Ecto neural progenitor cell (in vitro differentiated cells): Measurements from ENCODE around the gene PTCSC3.
A peak's percentile ranks its signal among the peaks of the same experiment; 100 is the strongest.
"Not testable (repeated sequence)": the region's sequence is repeated elsewhere in the genome, so short reads cannot be mapped to it uniquely, and the experiment has no call there.

Source experiments
- DNase-seq: peaks from one replicate; pipeline ENCODE4 v3.0.0-alpha.2; 2018; ENCODE audit warnings: low spot score

PTCSC3 gene

GRCh38 chr14:36173161-36173560 lies 3.4 kb downstream of the PTCSC3 start:
- DNase-seq, result no peak

GRCh38 chr14:36171607-36172006 lies 4.9 kb downstream of the PTCSC3 start:
- DNase-seq, result no peak

- no peak for DNase-seq
Measured at GRCh38 chr14:36167431-36167830, 9.1 kb downstream of the PTCSC3 start.

- no peak for DNase-seq
Measured at GRCh38 chr14:36163451-36163850, 13.1 kb downstream of the PTCSC3 start.

- no peak for DNase-seq
Measured at GRCh38 chr14:36162267-36162666, 14.3 kb downstream of the PTCSC3 start.

GRCh38 chr14:36161776-36162175 lies 14.7 kb downstream of the PTCSC3 start:
- no peak for DNase-seq

GRCh38 chr14:36151335-36151734 lies 25.2 kb downstream of the PTCSC3 start:
- DNase-seq, result no peak

GRCh38 chr14:36134038-36134437 lies 42.5 kb downstream of the PTCSC3 start:
- DNase-seq, result no peak

- DNase-seq, result no peak
Measured at GRCh38 chr14:36132826-36133225, 43.7 kb downstream of the PTCSC3 start.

- DNase-seq, result no peak
Measured at GRCh38 chr14:36130186-36130585, 46.3 kb downstream of the PTCSC3 start.

- DNase-seq, result no peak
Measured at GRCh38 chr14:36129181-36129580, 47.3 kb downstream of the PTCSC3 start.

GRCh38 chr14:36113341-36113740 lies 63.2 kb downstream of the PTCSC3 start:
- DNase-seq, result no peak

- DNase-seq, result no peak
Measured at GRCh38 chr14:36111822-36112583, 64.5 kb downstream of the PTCSC3 start.

GRCh38 chr14:36105401-36105800 lies 71.1 kb downstream of the PTCSC3 start:
- peak; percentile 55 for DNase-seq

- not testable (repeated sequence) for DNase-seq
Measured at GRCh38 chr14:36104258-36104657, 72.3 kb downstream of the PTCSC3 start.

GRCh38 chr14:36099619-36100018 lies 76.9 kb downstream of the PTCSC3 start:
- no peak for DNase-seq

- no peak for DNase-seq
Measured at GRCh38 chr14:36097356-36097755, 79.2 kb downstream of the PTCSC3 start.

- no peak for DNase-seq
Measured at GRCh38 chr14:36096090-36096489, 80.4 kb downstream of the PTCSC3 start.

GRCh38 chr14:36094963-36095362 lies 81.6 kb downstream of the PTCSC3 start:
- DNase-seq, result no peak

- DNase-seq, result no peak
Measured at GRCh38 chr14:36091096-36091495, 85.4 kb downstream of the PTCSC3 start.

GRCh38 chr14:36087411-36087810 lies 89.1 kb downstream of the PTCSC3 start:
- DNase-seq, result no peak

GRCh38 chr14:36086629-36087395 lies 89.7 kb downstream of the PTCSC3 start:
- no peak for DNase-seq

GRCh38 chr14:36085861-36086260 lies 90.7 kb downstream of the PTCSC3 start:
- DNase-seq, result no peak
